Measurements from ENCODE around the gene CNGA2.

- no peak for TF ChIP-seq CTCF (IDR thresholded peaks at IDR 0.05)
- no peak for TF ChIP-seq POLR2A (IDR thresholded peaks at IDR 0.05)
These were observed 54.7 kb downstream of the CNGA2 start for GRCh38 chrX:151789179-151789800.
